HepG2 (cell line): Measurements from ENCODE around the gene NPB. TPM values are rescaled to one million over a fixed set of nuclear protein-coding genes. Genes with fewer than 3 reads are reported as not detected.
A peak's percentile ranks its signal among the peaks of the same experiment; 100 is the strongest.

Experiments
- CERS6 ChIP-seq: sonication (generic); formaldehyde crosslinking; IDR thresholded peaks from 2 replicates; pipeline ENCODE4 v1.5.0; 2020; ENCODE audit warnings: missing genetic modification reagents
- E2F2 ChIP-seq: sonication (generic); formaldehyde crosslinking; IDR thresholded peaks from 2 replicates; pipeline ENCODE4 v1.4.0; 2020; ENCODE audit warnings: missing genetic modification reagents, borderline replicate concordance
- KLF6 ChIP-seq: IDR thresholded peaks from 2 replicates; pipeline ENCODE4 v1.8.0; 2016; ENCODE audit warnings: missing biosample characterization, missing genetic modification reagents
- MXD1 ChIP-seq: sonication (generic); formaldehyde crosslinking; IDR thresholded peaks from 2 replicates; pipeline ENCODE4 v1.4.0; 2020; ENCODE audit warnings: mild to moderate bottlenecking, missing genetic modification reagents
- NCOA5 ChIP-seq: sonication (generic); formaldehyde crosslinking; IDR thresholded peaks from 2 replicates; pipeline ENCODE4 v1.4.0; 2020; ENCODE audit warnings: missing genetic modification reagents
- TAF1 ChIP-seq: sonication (generic); formaldehyde crosslinking; IDR thresholded peaks from 2 replicates; pipeline ENCODE4 v1.4.0; 2020; ENCODE audit warnings: missing genetic modification reagents
- USF2 ChIP-seq, 2 experiments: sonication (generic) in 1 of 2; formaldehyde crosslinking in 1 of 2; IDR thresholded peaks; 2 replicates each; pipeline versions ENCODE4 v1.5.1 to v1.6.1; 2011 to 2020; ENCODE audit warnings: borderline replicate concordance in 1 of 2, low read depth in 1 of 2, low read length in 1 of 2, mild to moderate bottlenecking in 1 of 2, missing genetic modification reagents in 1 of 2, moderate library complexity in 1 of 2
- ZNF382 ChIP-seq: sonication (generic); formaldehyde crosslinking; IDR thresholded peaks from 2 replicates; pipeline ENCODE4 v1.5.0; 2020; ENCODE audit warnings: missing genetic modification reagents, mild to moderate bottlenecking, borderline replicate concordance
- ZNF468 ChIP-seq: sonication (generic); formaldehyde crosslinking; IDR thresholded peaks from 2 replicates; pipeline ENCODE4 v1.8.0; 2022; ENCODE audit warnings: mild to moderate bottlenecking, moderate library complexity, missing genetic modification reagents
- ZXDC ChIP-seq: sonication (generic); formaldehyde crosslinking; IDR thresholded peaks from 2 replicates; pipeline ENCODE4 v1.5.0; 2020; ENCODE audit warnings: mild to moderate bottlenecking, missing genetic modification reagents
- polyA plus RNA-seq, 8 experiments: library from polyadenylated mRNA; depleted of rRNA in 3 of 8; stranded (reverse) in 7 of 8; unstranded in 1 of 8; fragments of >200 nt; fragmentation: Illumina TruSeq in 4 of 8; extraction: Trizol in 4 of 8; gene quantifications; 2 replicates each; pipeline versions ENCODE4 v1.2.1 to v1.2.3, GENCODE V29; 2011 to 2016; ENCODE audit warnings: low read depth in 4 of 8, missing spikeins in 1 of 8, mixed read lengths in 1 of 8; ENCODE audit not compliant: insufficient read depth in 1 of 8
- total RNA-seq, 5 experiments: library from RNA; depleted of rRNA; stranded (reverse); fragments of >200 nt; fragmentation: Illumina TruSeq; extraction: Trizol; gene quantifications; 2 replicates each; pipeline ENCODE4 v1.2.3, GENCODE V29; 2016; ENCODE audit warnings: low read depth in 1 of 5
- TF ChIP-seq, protein P1 (sequence below), 2 experiments: sonication (generic) in 1 of 2; formaldehyde crosslinking in 1 of 2; IDR thresholded peaks; 2 replicates each; pipeline versions ENCODE4 v1.6.1 to v1.9.0; 2014 to 2022; ENCODE audit warnings: antibody characterized with exemption in 1 of 2, borderline replicate concordance in 1 of 2, inconsistent platforms in 1 of 2, low read depth in 1 of 2, missing genetic modification reagents in 1 of 2

NPB gene
- total and polyA plus RNA-seq, 2 of the 13 experiments (the other 11 are each of a cell fraction or from before 2014, with no cell fraction given) = 0.11 to 0.93 TPM

DNA sequence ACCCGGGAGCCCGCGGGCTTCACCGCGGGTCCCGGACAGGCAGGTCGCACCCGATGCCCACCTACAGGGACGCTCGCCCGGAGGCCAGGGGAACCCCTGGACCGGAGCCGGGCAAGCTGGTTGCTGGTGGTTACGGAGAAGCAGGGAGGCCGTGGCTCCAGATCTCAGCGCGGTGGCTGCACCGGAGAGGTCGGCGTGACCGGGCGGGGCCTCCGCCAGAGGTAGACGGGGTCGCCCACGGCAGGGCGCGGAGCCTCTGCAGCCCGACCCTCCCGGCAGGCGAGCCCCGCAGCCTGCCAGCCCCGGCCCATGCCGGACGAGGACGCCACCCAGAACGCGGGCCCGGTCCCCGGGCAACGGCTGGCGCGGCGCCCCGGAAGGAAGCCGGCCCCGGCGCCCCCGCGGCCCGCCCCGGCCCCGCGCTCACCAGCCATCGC is 8.8 kb downstream of the NPB start (continued):
- TF ChIP-seq ZNF382 (CRISPR knock-in tag) = no peak
- TF ChIP-seq E2F2 = 0 out of 2 replicates have a peak, but pooled peaks have one; percentile 4
- TF ChIP-seq USF2 (IDR thresholded peaks at IDR 0.05; ENCODE audit: low read depth, low read length) = 0 out of 2 replicates have a peak, but pooled peaks have one; percentile 0
- TF ChIP-seq USF2 (CRISPR knock-in tag; IDR thresholded peaks at IDR 0.05; ENCODE audit: borderline replicate concordance) = no peak
- TF ChIP-seq KLF6 (CRISPR knock-in tag) = peak; percentile 1; the same call in 1 of the 2 replicates
- TF ChIP-seq NCOA5 (CRISPR knock-in tag) = no peak
- peak; percentile 88 for TF ChIP-seq MXD1
- 0 out of 2 replicates have a peak, but pooled peaks have one; percentile 25 for TF ChIP-seq ZNF468 (CRISPR knock-in tag)
- TF ChIP-seq TAF1 (CRISPR knock-in tag) = peak; percentile 46; the same call in 1 of the 2 replicates
- TF ChIP-seq, protein P1, sequence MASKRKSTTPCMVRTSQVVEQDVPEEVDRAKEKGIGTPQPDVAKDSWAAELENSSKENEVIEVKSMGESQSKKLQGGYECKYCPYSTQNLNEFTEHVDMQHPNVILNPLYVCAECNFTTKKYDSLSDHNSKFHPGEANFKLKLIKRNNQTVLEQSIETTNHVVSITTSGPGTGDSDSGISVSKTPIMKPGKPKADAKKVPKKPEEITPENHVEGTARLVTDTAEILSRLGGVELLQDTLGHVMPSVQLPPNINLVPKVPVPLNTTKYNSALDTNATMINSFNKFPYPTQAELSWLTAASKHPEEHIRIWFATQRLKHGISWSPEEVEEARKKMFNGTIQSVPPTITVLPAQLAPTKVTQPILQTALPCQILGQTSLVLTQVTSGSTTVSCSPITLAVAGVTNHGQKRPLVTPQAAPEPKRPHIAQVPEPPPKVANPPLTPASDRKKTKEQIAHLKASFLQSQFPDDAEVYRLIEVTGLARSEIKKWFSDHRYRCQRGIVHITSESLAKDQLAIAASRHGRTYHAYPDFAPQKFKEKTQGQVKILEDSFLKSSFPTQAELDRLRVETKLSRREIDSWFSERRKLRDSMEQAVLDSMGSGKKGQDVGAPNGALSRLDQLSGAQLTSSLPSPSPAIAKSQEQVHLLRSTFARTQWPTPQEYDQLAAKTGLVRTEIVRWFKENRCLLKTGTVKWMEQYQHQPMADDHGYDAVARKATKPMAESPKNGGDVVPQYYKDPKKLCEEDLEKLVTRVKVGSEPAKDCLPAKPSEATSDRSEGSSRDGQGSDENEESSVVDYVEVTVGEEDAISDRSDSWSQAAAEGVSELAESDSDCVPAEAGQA (IDR thresholded peaks at IDR 0.05; ENCODE audit: low read depth) = no peak
- TF ChIP-seq, protein P1 (CRISPR knock-in tag; IDR thresholded peaks at IDR 0.05; ENCODE audit: borderline replicate concordance) = no peak
- TF ChIP-seq CERS6 (CRISPR knock-in tag) = 0 out of 2 replicates have a peak, but pooled peaks have one; percentile 46
- TF ChIP-seq ZXDC (CRISPR knock-in tag) = 0 out of 2 replicates have a peak, but pooled peaks have one; percentile 17
